ENCODE data around the gene LAMTOR2. TPM values are rescaled to one million over a fixed set of nuclear protein-coding genes. Genes with fewer than 3 reads are reported as not detected.

The LAMTOR2 gene
- total RNA-seq, 1 experiment from 2014 or later = 49.4 TPM

DNA sequence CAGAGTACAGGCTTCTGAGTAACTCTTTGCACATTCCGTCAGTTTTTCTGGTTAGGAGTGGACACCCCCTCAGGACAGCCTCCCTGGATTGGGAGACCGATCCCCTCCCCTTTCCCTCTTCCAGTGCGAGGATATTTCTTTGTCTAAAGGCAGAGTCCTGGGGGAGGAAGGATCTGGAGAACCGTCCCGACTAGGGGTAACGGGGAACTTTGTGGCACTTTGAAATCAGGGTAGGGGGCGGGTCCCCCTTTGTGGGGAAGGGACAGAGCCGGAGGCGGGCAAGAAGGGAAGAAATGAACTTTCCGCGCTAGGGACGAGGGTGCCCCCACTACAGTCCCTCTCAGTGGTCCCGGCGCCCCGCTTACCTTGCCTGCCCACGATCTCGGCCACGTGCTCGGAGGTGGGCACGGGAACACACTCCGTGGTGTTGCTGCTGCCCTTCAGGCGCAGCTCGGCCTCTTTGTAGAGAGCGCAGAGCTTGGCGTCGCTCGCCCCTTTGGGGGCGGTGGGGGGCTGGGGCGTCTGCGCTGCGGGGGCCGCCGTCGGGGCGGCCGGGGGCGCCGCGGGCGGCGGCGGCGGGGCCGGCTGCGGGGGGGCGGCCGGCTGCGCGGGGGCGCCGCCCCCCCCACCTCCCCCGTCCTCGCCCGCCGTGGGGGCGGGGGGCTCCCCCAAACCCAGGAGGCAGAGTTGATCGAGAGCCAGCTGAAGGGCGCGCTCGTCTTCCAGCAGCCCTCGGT lies 26.8 kb downstream of the LAMTOR2 start:
- no peaks in the 10 kb centered on the region for H3K27me3 Mint-ChIP-seq (ENCODE audit: insufficient read depth, unreplicated experiment)
- intact Hi-C loops (cut with micrococcal nuclease; ENCODE audit: unreplicated experiment) = no loop called here
- H3K4me3 Mint-ChIP-seq (ENCODE audit: unreplicated experiment) = peak overlapping the region; percentile 88
- POLR2A ChIA-PET = no interaction called here
- H3K27ac Mint-ChIP-seq (ENCODE audit: unreplicated experiment) = peak overlapping the region; percentile 33
- no peaks in the 10 kb centered on the region for H3K9me3 Mint-ChIP-seq (ENCODE audit: unreplicated experiment)
- no peak for DNase-seq
- H3K4me1 ChIP-seq = peaks cover 23% of the 10 kb centered on the region
- peak overlapping the region; percentile 83 for H3K4me3 ChIP-seq (ENCODE audit: low read depth, low read length)
- CTCF ChIA-PET = no interaction called here
- no peaks in the 10 kb centered on the region for H3K9me3 ChIP-seq
- H3K36me3 Mint-ChIP-seq (ENCODE audit: insufficient read depth, unreplicated experiment) = peaks cover 6% of the 10 kb centered on the region
- TF ChIP-seq, protein P1, sequence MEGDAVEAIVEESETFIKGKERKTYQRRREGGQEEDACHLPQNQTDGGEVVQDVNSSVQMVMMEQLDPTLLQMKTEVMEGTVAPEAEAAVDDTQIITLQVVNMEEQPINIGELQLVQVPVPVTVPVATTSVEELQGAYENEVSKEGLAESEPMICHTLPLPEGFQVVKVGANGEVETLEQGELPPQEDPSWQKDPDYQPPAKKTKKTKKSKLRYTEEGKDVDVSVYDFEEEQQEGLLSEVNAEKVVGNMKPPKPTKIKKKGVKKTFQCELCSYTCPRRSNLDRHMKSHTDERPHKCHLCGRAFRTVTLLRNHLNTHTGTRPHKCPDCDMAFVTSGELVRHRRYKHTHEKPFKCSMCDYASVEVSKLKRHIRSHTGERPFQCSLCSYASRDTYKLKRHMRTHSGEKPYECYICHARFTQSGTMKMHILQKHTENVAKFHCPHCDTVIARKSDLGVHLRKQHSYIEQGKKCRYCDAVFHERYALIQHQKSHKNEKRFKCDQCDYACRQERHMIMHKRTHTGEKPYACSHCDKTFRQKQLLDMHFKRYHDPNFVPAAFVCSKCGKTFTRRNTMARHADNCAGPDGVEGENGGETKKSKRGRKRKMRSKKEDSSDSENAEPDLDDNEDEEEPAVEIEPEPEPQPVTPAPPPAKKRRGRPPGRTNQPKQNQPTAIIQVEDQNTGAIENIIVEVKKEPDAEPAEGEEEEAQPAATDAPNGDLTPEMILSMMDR (IDR thresholded peaks at IDR 0.05; ENCODE audit: insufficient read depth in 1 of 2, low read depth in 1 of 2, low read length in 1 of 2, severe bottlenecking in 1 of 2, unreplicated experiment in 1 of 2) = no peak
- BruUV-seq (replicated peaks) = no TSS peak
- H3K36me3 ChIP-seq (ENCODE audit: control insufficient read depth, insufficient read depth, low read length) = no peaks in the 10 kb centered on the region; the same call in 1 of the 2 replicates
- no peaks in the 10 kb centered on the region for H3K27me3 ChIP-seq (replicated peaks; ENCODE audit: control insufficient read depth, insufficient read depth, low read length)
- H3K4me1 Mint-ChIP-seq (ENCODE audit: low read depth, unreplicated experiment) = peaks cover 21% of the 10 kb centered on the region

DNA sequence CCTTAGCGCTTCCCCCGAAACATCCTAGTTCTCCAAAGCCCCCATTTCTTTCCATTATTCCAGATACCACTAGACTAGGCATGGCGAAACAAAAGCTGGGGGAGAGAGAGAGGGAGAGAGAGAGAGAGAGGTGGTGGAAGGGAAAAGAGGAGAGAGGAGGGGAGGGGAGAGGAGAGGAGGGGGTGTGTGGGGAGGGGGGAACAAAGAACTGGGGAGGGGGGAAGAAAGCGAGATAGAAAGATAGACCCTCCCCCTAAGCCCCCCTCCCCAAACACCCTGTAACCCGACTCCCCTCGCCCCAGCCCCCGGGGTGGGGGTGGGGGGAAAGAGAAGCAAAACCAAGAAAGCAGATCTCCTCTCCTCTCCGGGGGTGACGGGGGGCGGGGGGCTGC lies 27.3 kb downstream of the LAMTOR2 start:
- POLR2A ChIA-PET = interaction anchor here (2.2 kb wide), 1 partner anchor 21 kb away, joined by 5 read pairs; the partner anchor contains the start of gene RAB25
- Mint-ChIP-seq H3K4me1 (ENCODE audit: low read depth, unreplicated experiment) (peaks cover 26% of the 10 kb centered on the region), H3K27ac (ENCODE audit: unreplicated experiment) (peak overlapping the region; percentile 71)

More for the DNA sequence above, 27.3 kb downstream of the LAMTOR2 start:
- CTCF ChIA-PET = interaction anchor here (0.7 to 1.3 kb wide), 3 partner anchors 15 to 143 kb away, joined by 3 to 4 read pairs (median 3); partner anchors contain the start of gene ARHGEF2
- DNase-seq = no peak
- TF ChIP-seq, protein P1 (IDR thresholded peaks at IDR 0.05; ENCODE audit: insufficient read depth in 1 of 2, low read depth in 1 of 2, low read length in 1 of 2, severe bottlenecking in 1 of 2, unreplicated experiment in 1 of 2) = no peak
- no peaks in the 10 kb centered on the region for H3K27me3 ChIP-seq (replicated peaks; ENCODE audit: control insufficient read depth, insufficient read depth, low read length)
- no peaks in the 10 kb centered on the region for H3K9me3 ChIP-seq
- intact Hi-C loops (cut with micrococcal nuclease; ENCODE audit: unreplicated experiment) = no loop called here
- peak overlapping the region; percentile 83 for H3K4me3 ChIP-seq (ENCODE audit: low read depth, low read length)
- BruUV-seq (replicated peaks) = no TSS peak
- H3K4me1 ChIP-seq = peaks cover 29% of the 10 kb centered on the region
- H3K9me3 Mint-ChIP-seq (ENCODE audit: unreplicated experiment) = no peaks in the 10 kb centered on the region
- peaks cover 8% of the 10 kb centered on the region for H3K36me3 Mint-ChIP-seq (ENCODE audit: insufficient read depth, unreplicated experiment)
- no peaks in the 10 kb centered on the region; the same call in 1 of the 2 replicates for H3K36me3 ChIP-seq (ENCODE audit: control insufficient read depth, insufficient read depth, low read length)
- H3K4me3 Mint-ChIP-seq (ENCODE audit: unreplicated experiment) = peak overlapping the region; percentile 88
- no peaks in the 10 kb centered on the region for H3K27me3 Mint-ChIP-seq (ENCODE audit: insufficient read depth, unreplicated experiment)

Measured in Caco-2 (cell line).